HL-60 (cell line): ENCODE data around the gene RBMS3.
A peak's percentile ranks its signal among the peaks of the same experiment; 100 is the strongest.
"Not testable (repeated sequence)": the region's sequence is repeated elsewhere in the genome, so short reads cannot be mapped to it uniquely, and the experiment has no call there.

Experiments used
- DNase-seq, 2 experiments: peaks; one replicate each; pipeline ENCODE4 v3.0.0-alpha.2; 2010 to 2020; ENCODE audit warnings: low read depth in 1 of 2, low spot score in 1 of 2
- H3K27ac ChIP-seq: fragments of 250-450 bp; sonication (Bioruptor Pico); replicated peaks from 2 replicates; pipeline ENCODE4 v1.5.1; 2020; ENCODE audit warnings: mild to moderate bottlenecking, moderate library complexity
- H3K27me3 ChIP-seq: fragments of 250-450 bp; sonication (Bioruptor Pico); 2 replicates; pipeline ENCODE4 v1.5.1; 2021; ENCODE audit warnings: mild to moderate bottlenecking, moderate library complexity; ENCODE audit not compliant: insufficient read depth, poor library complexity, severe bottlenecking
- H3K4me3 ChIP-seq: replicated peaks from 2 replicates; pipeline ENCODE4 v1.5.1; 2011; ENCODE audit warnings: mild to moderate bottlenecking, control low read depth, low read length; ENCODE audit not compliant: insufficient read depth
- CTCF ChIP-seq: IDR thresholded peaks from one replicate; pipeline ENCODE4 v1.5.1; 2011; ENCODE audit warnings: low read length, control low read depth, inconsistent platforms; ENCODE audit not compliant: insufficient read depth
- GABPA ChIP-seq: IDR thresholded peaks from 2 replicates; pipeline ENCODE4 v1.6.1; 2012; ENCODE audit warnings: low read depth
- POLR2AphosphoS5 ChIP-seq: IDR thresholded peaks from 2 replicates; pipeline ENCODE4 v1.6.1; 2012; ENCODE audit warnings: low read depth
- REST ChIP-seq: IDR thresholded peaks from 2 replicates; pipeline ENCODE4 v1.6.1; 2012; ENCODE audit warnings: low read depth; ENCODE audit not compliant: insufficient replicate concordance
- SPI1 ChIP-seq: IDR thresholded peaks from 2 replicates; pipeline ENCODE4 v1.6.1; 2012; ENCODE audit warnings: low read depth, mild to moderate bottlenecking, borderline replicate concordance
- long read RNA-seq: library from polyadenylated mRNA; unstranded; transcript quantifications from one replicate; pipeline ENCODE4 v2.0.0, GENCODE V29; 2020

The RBMS3 gene
- long read RNA-seq, partial matches to known transcripts = 0 of 1 reads
- long read RNA-seq, other reads (novel, unspliced or antisense) = 1 of 1 reads

DNA sequence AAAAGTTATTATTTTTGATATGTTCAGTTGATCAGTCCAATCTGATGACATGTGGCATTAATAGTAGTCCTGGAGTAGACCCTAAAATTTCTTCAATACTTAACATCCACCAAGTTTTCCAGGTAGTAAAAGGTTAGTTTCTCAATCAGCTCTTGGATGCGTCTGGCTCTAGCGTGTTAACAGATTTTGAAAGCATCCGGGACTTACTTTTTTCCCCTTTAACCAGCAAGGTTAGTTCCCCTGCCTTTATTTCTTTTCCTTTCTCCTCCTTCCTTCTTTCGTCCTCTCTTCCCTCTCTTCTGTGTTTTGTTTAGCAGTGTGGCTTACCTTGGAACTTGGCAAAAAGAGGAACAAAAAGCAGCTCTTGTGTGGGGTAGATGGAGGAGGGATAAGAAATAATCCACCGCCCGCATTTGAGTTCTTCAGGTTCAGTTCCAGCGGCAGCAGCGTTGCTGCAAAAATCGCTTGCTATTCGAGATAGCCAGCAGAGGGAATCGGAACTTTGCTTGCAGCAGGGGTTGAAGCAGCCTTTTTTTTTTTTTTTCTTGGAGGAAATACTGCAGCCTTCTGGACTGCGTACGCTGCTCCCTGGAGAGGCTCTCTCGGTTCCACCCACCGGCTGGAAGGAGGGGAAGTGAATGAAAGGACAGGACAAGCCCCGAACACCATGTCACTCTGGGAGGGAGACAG is at the start of gene RBMS3:
Gene RBMS3 (plus strand): TSS at position 668 of the 690 bp plus-strand sequence.
- Histone ChIP-seq H3K27me3 (no peaks in the 10 kb centered on the region), H3K4me3 (no peak within 1 kb of the TSS), H3K27ac (no peak within 1 kb of the TSS)
- DNase-seq = peak in 1 of 2 experiments; percentile 30
- TF ChIP-seq GABPA (no peak), REST (no peak), SPI1 (peak; percentile 20; the same call in 1 of the 2 replicates), CTCF (no peak), POLR2AphosphoS5 (no peak)

GRCh38 chr3:29233126-29233525 is 47.7 kb upstream of the RBMS3 start:
- H3K27ac ChIP-seq, H3K27me3 ChIP-seq, DNase-seq, H3K4me3 ChIP-seq: not testable (repeated sequence)

- Histone ChIP-seq H3K27me3 (no peaks in the 10 kb centered on the region), H3K4me3 (no peak overlapping the region), H3K27ac (no peak overlapping the region)
- no peak for DNase-seq
- TF ChIP-seq GABPA (no peak), REST (no peak), POLR2AphosphoS5 (no peak), CTCF (no peak), SPI1 (no peak)
Observed at GRCh38 chr3:29236146-29236840, 44.6 kb upstream of the RBMS3 start.

- TF ChIP-seq SPI1 (no peak), CTCF (no peak), POLR2AphosphoS5 (no peak)
- DNase-seq = no peak
- Histone ChIP-seq H3K27ac (no peak overlapping the region), H3K27me3 (peaks cover 2% of the 10 kb centered on the region), H3K4me3 (no peak overlapping the region)
Observed at GRCh38 chr3:29239376-29239775, 41.5 kb upstream of the RBMS3 start.
